Spinal cord (tissue), 10 donors: ENCODE measurements around the gene STAG2. TPM values are rescaled to one million over a fixed set of nuclear protein-coding genes. Genes with fewer than 3 reads are reported as not detected.

Source experiments
- DNase-seq, 6 donors: peaks; one replicate each; pipeline versions ENCODE4 v3.0.0 to v3.0.0-alpha.2; 2013 to 2015; ENCODE audit warnings: low spot score in 6 of 6, low read depth in 4 of 6
- H3K27ac ChIP-seq: one replicate; pipeline ENCODE4 v1.5.1; 2013; ENCODE audit warnings: low read depth, low read length, control low read depth
- H3K27me3 ChIP-seq: one replicate; pipeline ENCODE4 v1.6.1; 2013; ENCODE audit warnings: low read length; ENCODE audit not compliant: control insufficient read depth, insufficient read depth
- H3K36me3 ChIP-seq: one replicate; pipeline ENCODE4 v1.6.1; 2013; ENCODE audit warnings: low read length; ENCODE audit not compliant: control insufficient read depth, insufficient read depth
- H3K4me1 ChIP-seq: one replicate; pipeline ENCODE4 v1.6.1; 2013; ENCODE audit warnings: low read length; ENCODE audit not compliant: control insufficient read depth, insufficient read depth
- H3K4me3 ChIP-seq: one replicate; pipeline ENCODE4 v1.5.1; 2013; ENCODE audit warnings: low read depth, low read length, control low read depth
- H3K9me3 ChIP-seq: one replicate; pipeline ENCODE4 v1.6.1; 2013; ENCODE audit warnings: low read length; ENCODE audit not compliant: control insufficient read depth, insufficient read depth
- WGBS: methylation state at CpG from one replicate; pipeline ENCODE4 v1.1.5; 2013; ENCODE audit warnings: missing lambda C conversion rate; ENCODE audit not compliant: insufficient coverage; 5-methylcytosine and 5-hydroxymethylcytosine counted together
- polyA plus RNA-seq, 2 donors: library from polyadenylated mRNA; unstranded; fragments of 120-200 nt; gene quantifications; one replicate each; pipeline ENCODE4 v1.2.1, GENCODE V29; 2013; ENCODE audit not compliant: insufficient read length in 2 of 2
- total RNA-seq, 2 donors: library from RNA; depleted of rRNA in 1 of 2; stranded (reverse); fragments of 120-200 nt in 1 of 2; fragments of >200 nt in 1 of 2; gene quantifications; one replicate each; pipeline versions ENCODE4 v1.2.3 to v1.2.4, GENCODE V29; 2013 to 2014
- donor health status: healthy.

The STAG2 gene
- total and polyA plus RNA-seq, 4 donors, result 54.8 to 152 (median 99.5) TPM

- H3K4me3 ChIP-seq, result no peak overlapping the region
- no peak for DNase-seq
- no peaks in the 10 kb centered on the region for H3K4me1 ChIP-seq
- no peaks in the 10 kb centered on the region for H3K27me3 ChIP-seq
- no peak overlapping the region for H3K27ac ChIP-seq
- WGBS, result 38% methylated on average over 2 of the region's 5 CpGs
- no peaks in the 10 kb centered on the region for H3K9me3 ChIP-seq
- no peaks in the 10 kb centered on the region for H3K36me3 ChIP-seq
Observed at GRCh38 chrX:123968383-123969050, 7.0 kb downstream of the STAG2 start.

GRCh38 chrX:123971982-123972381 is 10.5 kb downstream of the STAG2 start:
- no peaks in the 10 kb centered on the region for H3K9me3 ChIP-seq
- no peak overlapping the region for H3K4me3 ChIP-seq
- H3K36me3 ChIP-seq, result no peaks in the 10 kb centered on the region
- no peak for DNase-seq
- no CpG with 5 or more reads among the region's 5 CpGs for WGBS
- H3K27ac ChIP-seq, result no peak overlapping the region
- no peaks in the 10 kb centered on the region for H3K4me1 ChIP-seq
- no peaks in the 10 kb centered on the region for H3K27me3 ChIP-seq

- DNase-seq, result no peak
- Histone ChIP-seq H3K4me3 (no peak overlapping the region), H3K27me3 (no peaks in the 10 kb centered on the region), H3K9me3 (no peaks in the 10 kb centered on the region), H3K36me3 (no peaks in the 10 kb centered on the region), H3K27ac (no peak overlapping the region), H3K4me1 (no peaks in the 10 kb centered on the region)
- WGBS, result no CpG with 5 or more reads among the region's 3 CpGs
Observed at GRCh38 chrX:123973921-123974320, 12.4 kb downstream of the STAG2 start.

GRCh38 chrX:123975180-123975579 is 13.7 kb downstream of the STAG2 start:
- Histone ChIP-seq H3K9me3 (no peaks in the 10 kb centered on the region), H3K36me3 (no peaks in the 10 kb centered on the region), H3K4me1 (no peaks in the 10 kb centered on the region), H3K27ac (no peak overlapping the region), H3K4me3 (no peak overlapping the region), H3K27me3 (no peaks in the 10 kb centered on the region)
- no peak for DNase-seq
- WGBS, result 77% methylated on average over 6 of the region's 6 CpGs

- Histone ChIP-seq H3K9me3 (no peaks in the 10 kb centered on the region), H3K27ac (no peak overlapping the region), H3K36me3 (no peaks in the 10 kb centered on the region), H3K4me1 (no peaks in the 10 kb centered on the region), H3K4me3 (no peak overlapping the region), H3K27me3 (no peaks in the 10 kb centered on the region)
- peak in 1 of 6 donors; percentile 29 for DNase-seq
- WGBS, result no CpG with 5 or more reads among the region's 1 CpG
Observed at GRCh38 chrX:123976706-123977316, 15.3 kb downstream of the STAG2 start.

- WGBS, result 43% methylated on average over 1 of the region's 3 CpGs
- no peaks in the 10 kb centered on the region for H3K4me1 ChIP-seq
- no peaks in the 10 kb centered on the region for H3K36me3 ChIP-seq
- H3K9me3 ChIP-seq, result no peaks in the 10 kb centered on the region
- no peaks in the 10 kb centered on the region for H3K27me3 ChIP-seq
- DNase-seq, result no peak
- H3K27ac ChIP-seq, result no peak overlapping the region
- H3K4me3 ChIP-seq, result no peak overlapping the region
Observed at GRCh38 chrX:123983240-123983639, 21.7 kb downstream of the STAG2 start.

- Histone ChIP-seq H3K4me3 (no peak overlapping the region), H3K36me3 (no peaks in the 10 kb centered on the region), H3K27ac (no peak overlapping the region), H3K27me3 (no peaks in the 10 kb centered on the region), H3K4me1 (no peaks in the 10 kb centered on the region), H3K9me3 (no peaks in the 10 kb centered on the region)
- WGBS, result no CpG with 5 or more reads among the region's 2 CpGs
- no peak for DNase-seq
Observed at GRCh38 chrX:123986377-123986776, 24.9 kb downstream of the STAG2 start.

GRCh38 chrX:123988423-123989111 is 27.1 kb downstream of the STAG2 start:
- DNase-seq, result peak in 2 of 6 donors; percentile 1 to 4
- Histone ChIP-seq H3K27ac (no peak overlapping the region), H3K36me3 (no peaks in the 10 kb centered on the region), H3K4me3 (no peak overlapping the region), H3K4me1 (no peaks in the 10 kb centered on the region), H3K9me3 (no peaks in the 10 kb centered on the region), H3K27me3 (no peaks in the 10 kb centered on the region)
- no CpG with 5 or more reads among the region's 1 CpG for WGBS

- H3K4me3 ChIP-seq, result no peak overlapping the region
- H3K9me3 ChIP-seq, result no peaks in the 10 kb centered on the region
- WGBS, result no CpG with 5 or more reads among the region's 1 CpG
- no peaks in the 10 kb centered on the region for H3K36me3 ChIP-seq
- no peaks in the 10 kb centered on the region for H3K4me1 ChIP-seq
- DNase-seq, result no peak
- no peaks in the 10 kb centered on the region for H3K27me3 ChIP-seq
- no peak overlapping the region for H3K27ac ChIP-seq
Observed at GRCh38 chrX:123989235-123989634, 27.7 kb downstream of the STAG2 start.

GRCh38 chrX:123990169-123990568 is 28.7 kb downstream of the STAG2 start:
- no peaks in the 10 kb centered on the region for H3K27me3 ChIP-seq
- 86% methylated on average over 1 of the region's 2 CpGs for WGBS

More at GRCh38 chrX:123990169-123990568, 28.7 kb downstream of the STAG2 start:
- Histone ChIP-seq H3K9me3 (no peaks in the 10 kb centered on the region), H3K36me3 (no peaks in the 10 kb centered on the region), H3K27ac (no peak overlapping the region), H3K4me3 (no peak overlapping the region), H3K4me1 (no peaks in the 10 kb centered on the region)
- DNase-seq, result no peak
